Neural cell (in vitro differentiated cells): ENCODE results near the gene GNG2. TPM values are rescaled to one million over a fixed set of nuclear protein-coding genes. Genes with fewer than 3 reads are reported as not detected.

Experiments used
- H2AFZ ChIP-seq: fragments of 200-600, 300-800 bp; sonication (generic), shearing (Covaris generic); 2 replicates; pipeline ENCODE4 v1.6.0; 2014; ENCODE audit warnings: low read depth, mild to moderate bottlenecking, antibody characterized with exemption, low read length, moderate library complexity
- H3F3A ChIP-seq: fragments of 200-600 bp; shearing (Covaris generic); 2 replicates; pipeline ENCODE4 v1.6.1; 2016; ENCODE audit warnings: mild to moderate bottlenecking, moderate library complexity, mixed read lengths, antibody characterized with exemption, low read length; ENCODE audit not compliant: insufficient read depth, poor library complexity, severe bottlenecking
- H3K27ac ChIP-seq: fragments of 200-600, 300-800 bp; sonication (generic), shearing (Covaris generic); 2 replicates; pipeline ENCODE4 v1.5.1; 2014; ENCODE audit warnings: mild to moderate bottlenecking, low read length, moderate library complexity
- H3K27me3 ChIP-seq: fragments of 300-800, 200-600 bp; sonication (generic), shearing (Covaris generic); 2 replicates; pipeline ENCODE4 v1.6.0; 2014; ENCODE audit warnings: mild to moderate bottlenecking, low read depth, low read length, moderate library complexity; ENCODE audit not compliant: insufficient read depth
- H3K36me3 ChIP-seq: fragments of 300-800, 200-600 bp; sonication (generic), shearing (Covaris generic); 2 replicates; pipeline ENCODE4 v1.5.1; 2014; ENCODE audit warnings: mild to moderate bottlenecking, antibody characterized with exemption, low read length, moderate library complexity; ENCODE audit not compliant: insufficient read depth
- H3K4me2 ChIP-seq: fragments of 300-800, 200-600 bp; sonication (generic), shearing (Covaris generic); 2 replicates; pipeline ENCODE4 v1.6.0; 2014; ENCODE audit warnings: mild to moderate bottlenecking, low read length
- H3K4me3 ChIP-seq: fragments of 300-800, 200-600 bp; sonication (generic), shearing (Covaris generic); 2 replicates; pipeline ENCODE4 v1.5.1; 2014; ENCODE audit warnings: mild to moderate bottlenecking, low read length, moderate library complexity
- H3K79me2 ChIP-seq: fragments of 200-600 bp; shearing (Covaris generic); replicated peaks from 2 replicates; pipeline ENCODE4 v1.6.0; 2014; ENCODE audit warnings: mild to moderate bottlenecking, low read length, moderate library complexity; ENCODE audit not compliant: insufficient read depth
- H3K9ac ChIP-seq: fragments of 300-800, 200-600 bp; sonication (generic), shearing (Covaris generic); 2 replicates; pipeline ENCODE4 v1.6.1; 2016; ENCODE audit warnings: mild to moderate bottlenecking, low read length, mixed read lengths
- H3K9me2 ChIP-seq: fragments of 200-600 bp; shearing (Covaris generic); 2 replicates; pipeline ENCODE4 v1.6.1; 2016; ENCODE audit warnings: mild to moderate bottlenecking, low read length, mixed read lengths; ENCODE audit not compliant: insufficient read depth
- H3K9me3 ChIP-seq: fragments of 200-600, 300-800 bp; sonication (generic), shearing (Covaris generic); 2 replicates; pipeline ENCODE4 v1.6.1; 2016; ENCODE audit warnings: mild to moderate bottlenecking, mixed run types, low read length, moderate library complexity, mixed read lengths
- H4K20me1 ChIP-seq: fragments of 200-600 bp; shearing (Covaris generic); 2 replicates; pipeline ENCODE4 v1.6.1; 2016; ENCODE audit warnings: mild to moderate bottlenecking, mixed run types; ENCODE audit not compliant: insufficient read depth
- CTCF ChIP-seq: fragments of 450-650 bp; IDR thresholded peaks from 2 replicates; pipeline ENCODE4 v1.5.1; 2014; ENCODE audit warnings: antibody characterized with exemption, mild to moderate bottlenecking, moderate library complexity; ENCODE audit not compliant: poor library complexity, severe bottlenecking
- EP300 ChIP-seq: fragments of 450-650 bp; conservative IDR thresholded peaks from 2 replicates; pipeline ENCODE4 v1.6.1; 2014; ENCODE audit warnings: antibody characterized with exemption, mild to moderate bottlenecking, moderate library complexity; ENCODE audit not compliant: poor library complexity, severe bottlenecking
- EZH2 ChIP-seq: fragments of 200-600, 300-800 bp; shearing (Covaris generic), sonication (generic); IDR thresholded peaks from 2 replicates; pipeline ENCODE4 v1.6.1; 2014; ENCODE audit warnings: antibody characterized with exemption, low read length, borderline replicate concordance, mild to moderate bottlenecking; ENCODE audit not compliant: insufficient read depth, poor library complexity, severe bottlenecking
- MXI1 ChIP-seq: fragments of 450-650 bp; conservative IDR thresholded peaks from 2 replicates; pipeline ENCODE4 v1.6.1; 2014; ENCODE audit warnings: antibody characterized with exemption, mild to moderate bottlenecking; ENCODE audit not compliant: poor library complexity, severe bottlenecking
- POLR2AphosphoS5 ChIP-seq: IDR thresholded peaks from 2 replicates; pipeline ENCODE4 v1.6.1; 2012
- RAD21 ChIP-seq: fragments of 450-650 bp; conservative IDR thresholded peaks from 2 replicates; pipeline ENCODE4 v1.6.1; 2014; ENCODE audit warnings: antibody characterized with exemption, mild to moderate bottlenecking, moderate library complexity
- REST ChIP-seq: IDR thresholded peaks from 2 replicates; pipeline ENCODE4 v1.6.1; 2012; ENCODE audit warnings: borderline replicate concordance
- SMC3 ChIP-seq: fragments of 450-650 bp; conservative IDR thresholded peaks from 2 replicates; pipeline ENCODE4 v1.6.1; 2014; ENCODE audit warnings: antibody characterized with exemption, mild to moderate bottlenecking, moderate library complexity; ENCODE audit not compliant: poor library complexity
- TAF1 ChIP-seq: IDR thresholded peaks from 2 replicates; pipeline ENCODE4 v1.6.1; 2012; ENCODE audit warnings: low read depth
- polyA plus RNA-seq: library from polyadenylated mRNA; depleted of rRNA; stranded (reverse); fragments of >200 nt; gene quantifications from 2 replicates; pipeline ENCODE4 v1.2.3, GENCODE V29; 2014

The GNG2 gene
- polyA plus RNA-seq, 1 donor from 2014 or later = 515 TPM

GRCh38 chr14:51894250-51894649 is 33.8 kb downstream of the GNG2 start:
- no peak overlapping the region for H3K27ac ChIP-seq
- TF ChIP-seq POLR2AphosphoS5 = no peak
- TF ChIP-seq REST = no peak
- no peak for TF ChIP-seq TAF1
- no peak for TF ChIP-seq SMC3
- no peak for TF ChIP-seq RAD21
- no peak for TF ChIP-seq EP300
- no peak for TF ChIP-seq EZH2
- no peak for TF ChIP-seq CTCF
- no peak for TF ChIP-seq MXI1
- H4K20me1 ChIP-seq = no peaks in the 10 kb centered on the region
- H3K9me2 ChIP-seq = no peaks in the 10 kb centered on the region
- H3F3A ChIP-seq = no peaks in the 10 kb centered on the region
- H3K79me2 ChIP-seq = peaks cover 32% of the 10 kb centered on the region
- no peak overlapping the region for H3K4me3 ChIP-seq
- no peak overlapping the region for H2AFZ ChIP-seq
- no peaks in the 10 kb centered on the region for H3K9me3 ChIP-seq
- H3K4me2 ChIP-seq = no peak overlapping the region
- no peaks in the 10 kb centered on the region for H3K27me3 ChIP-seq
- H3K36me3 ChIP-seq = no peaks in the 10 kb centered on the region
- no peak overlapping the region for H3K9ac ChIP-seq

- H3K36me3 ChIP-seq = no peaks in the 10 kb centered on the region
- H3K9me2 ChIP-seq = no peaks in the 10 kb centered on the region
- no peaks in the 10 kb centered on the region for H3K9me3 ChIP-seq
- no peak overlapping the region for H3K4me3 ChIP-seq
- no peak overlapping the region for H3K9ac ChIP-seq
- H2AFZ ChIP-seq = no peak overlapping the region
- no peak for TF ChIP-seq REST
- TF ChIP-seq CTCF = no peak
- TF ChIP-seq RAD21 = no peak
- no peak for TF ChIP-seq EZH2
- no peak for TF ChIP-seq TAF1
- TF ChIP-seq SMC3 = no peak
- no peak for TF ChIP-seq POLR2AphosphoS5
- TF ChIP-seq EP300 = no peak
- TF ChIP-seq MXI1 = no peak
- no peaks in the 10 kb centered on the region for H3K27me3 ChIP-seq
- H3K4me2 ChIP-seq = no peak overlapping the region
- H4K20me1 ChIP-seq = no peaks in the 10 kb centered on the region
- peaks cover 38% of the 10 kb centered on the region for H3K79me2 ChIP-seq
- H3F3A ChIP-seq = no peaks in the 10 kb centered on the region
- no peak overlapping the region for H3K27ac ChIP-seq
Measured at GRCh38 chr14:51895375-51895774, 35.0 kb downstream of the GNG2 start.
